HepG2 (cell line): Measurements from ENCODE around the gene CCDC69. TPM values are rescaled to one million over a fixed set of nuclear protein-coding genes. Genes with fewer than 3 reads are reported as not detected.

Experiments
- ATAC-seq: fragments of 200-7000 bp; cut with Tn5 transposase; 3 replicates; pipeline ENCODE4 v1.9.1; 2020; ENCODE audit warnings: mild to moderate bottlenecking, moderate library complexity
- BruUV-seq: library from RNA; stranded (reverse); fragments of 400-500 nt; replicated peaks from 2 replicates; lab custom pipeline; 2021; lab: Mats Ljungman, UMichigan
- CTCF ChIA-PET: fragments of 300-600 bp; formaldehyde crosslinking; extraction: SDS; loops from one replicate; lab custom pipeline; 2021; ENCODE audit warnings: low total read pairs, inconsistent platforms, low intra/inter-chr PET ratio; lab: Yijun Ruan, JAX
- POLR2A ChIA-PET: fragments of 350-600 bp; sonication (Branson Sonifier 250); formaldehyde crosslinking; loops from one replicate; lab custom pipeline; 2020; ENCODE audit warnings: antibody characterized with exemption, inconsistent platforms; lab: Yijun Ruan, JAX
- DNase-seq: peaks from one replicate; pipeline ENCODE4 v3.0.0-alpha.2; 2015; ENCODE audit warnings: low spot score
- FAIRE-seq: peaks from 3 replicates; lab custom pipeline; 2011; peaks lifted over from hg19 to GRCh38; lab: Jason Lieb, UNC
- H2AFZ ChIP-seq: one replicate; pipeline ENCODE4 v1.6.1; 2011; ENCODE audit warnings: low read length, inconsistent platforms
- H3K27ac ChIP-seq: fragments of 300-600 bp; 3 replicates; pipeline ENCODE4 v1.8.0; 2011; ENCODE audit warnings: mixed run types, mild to moderate bottlenecking, mixed read lengths, low read length, inconsistent platforms; ENCODE audit not compliant: insufficient read depth; ENCODE audit errors: extremely low read length
- H3K27me3 ChIP-seq, 2 experiments: fragments of 200-600 bp in 1 of 2; 2 replicates in 1 of 2; 3 replicates in 1 of 2; pipeline versions ENCODE4 v1.6.0 to v1.8.0; 2011; ENCODE audit warnings: low read length in 2 of 2, mild to moderate bottlenecking in 2 of 2, moderate library complexity in 2 of 2, inconsistent platforms in 1 of 2; ENCODE audit not compliant: insufficient read depth in 2 of 2, control insufficient read depth in 1 of 2
- H3K36me3 ChIP-seq, 2 experiments: fragments of 200-600 bp in 1 of 2; replicated peaks in 1 of 2; 2 replicates in 1 of 2; 3 replicates in 1 of 2; pipeline versions ENCODE4 v1.5.1 to v1.8.0; 2011; ENCODE audit warnings: low read length in 2 of 2, inconsistent platforms in 1 of 2; ENCODE audit not compliant: insufficient read depth in 2 of 2, control insufficient read depth in 1 of 2
- H3K4me1 ChIP-seq: 2 replicates; pipeline ENCODE4 v1.5.1; 2012; ENCODE audit warnings: low read length, inconsistent platforms; ENCODE audit not compliant: insufficient read depth
- H3K4me2 ChIP-seq: 2 replicates; pipeline ENCODE4 v1.6.0; 2011; ENCODE audit warnings: low read depth, low read length, inconsistent platforms
- H3K4me3 ChIP-seq, 3 experiments: fragments of 200-600 bp in 1 of 3; sonication (generic), shearing (Covaris generic) in 1 of 3; replicated peaks in 1 of 3; 2 replicates each; pipeline ENCODE4 v1.5.1; 2011 to 2016; ENCODE audit warnings: low read length in 3 of 3, inconsistent platforms in 2 of 3, low read depth in 2 of 3, mild to moderate bottlenecking in 2 of 3, control low read depth in 1 of 3, mixed read lengths in 1 of 3; ENCODE audit not compliant: insufficient read depth in 1 of 3
- H3K79me2 ChIP-seq: one replicate; pipeline ENCODE4 v1.6.1; 2011; ENCODE audit warnings: low read length, inconsistent platforms; ENCODE audit not compliant: insufficient read depth
- H3K9ac ChIP-seq: 2 replicates; pipeline ENCODE4 v1.6.0; 2011; ENCODE audit warnings: mild to moderate bottlenecking, low read depth, low read length, inconsistent platforms; ENCODE audit not compliant: insufficient read depth
- H3K9me3 ChIP-seq: 2 replicates; pipeline ENCODE4 v1.5.1; 2012; ENCODE audit warnings: mild to moderate bottlenecking, low read length
- H4K20me1 ChIP-seq: 2 replicates; pipeline ENCODE4 v1.6.0; 2011; ENCODE audit warnings: inconsistent platforms, mild to moderate bottlenecking, low read length, moderate library complexity; ENCODE audit not compliant: insufficient read depth
- AHDC1 ChIP-seq: sonication (generic); formaldehyde crosslinking; IDR thresholded peaks from 2 replicates; pipeline ENCODE4 v1.5.1; 2020; ENCODE audit warnings: mild to moderate bottlenecking, missing genetic modification reagents, borderline replicate concordance
- HMG20A ChIP-seq: IDR thresholded peaks from 2 replicates; pipeline ENCODE4 v1.6.1; 2016; ENCODE audit warnings: borderline replicate concordance
- STAG1 ChIP-seq: sonication (generic); formaldehyde crosslinking; IDR thresholded peaks from 2 replicates; pipeline ENCODE4 v1.4.0; 2020; ENCODE audit warnings: missing genetic modification reagents
- ZMAT3 ChIP-seq: sonication (generic); formaldehyde crosslinking; conservative IDR thresholded peaks from 2 replicates; pipeline ENCODE4 v1.7.0; 2021; ENCODE audit warnings: missing genetic modification reagents
- WGBS: methylation state at CpG from one replicate; pipeline ENCODE4 v1.1.6; 2017; ENCODE audit warnings: low lambda C conversion rate; 5-methylcytosine and 5-hydroxymethylcytosine counted together
- in situ Hi-C: cut with HindIII; loops from 2 replicates; pipeline ENCODE4 v1.10.0; 2017; ENCODE audit warnings: low pct_unique_long_range_greater_than_20kb; ENCODE audit not compliant: extremely low pct_ligation_motif_present
- intact Hi-C: fragments of 100-400 bp; cut with micrococcal nuclease; formaldehyde crosslinking; loops from one replicate; pipeline ENCODE4 v1.10.0; 2022; ENCODE audit not compliant: unreplicated experiment
- polyA plus RNA-seq, 8 experiments: library from polyadenylated mRNA; depleted of rRNA in 3 of 8; stranded (reverse) in 7 of 8; unstranded in 1 of 8; fragments of >200 nt; fragmentation: Illumina TruSeq in 4 of 8; extraction: Trizol in 4 of 8; gene quantifications; 2 replicates each; pipeline versions ENCODE4 v1.2.1 to v1.2.3, GENCODE V29; 2011 to 2016; ENCODE audit warnings: low read depth in 4 of 8, missing spikeins in 1 of 8, mixed read lengths in 1 of 8; ENCODE audit not compliant: insufficient read depth in 1 of 8
- total RNA-seq, 5 experiments: library from RNA; depleted of rRNA; stranded (reverse); fragments of >200 nt; fragmentation: Illumina TruSeq; extraction: Trizol; gene quantifications; 2 replicates each; pipeline ENCODE4 v1.2.3, GENCODE V29; 2016; ENCODE audit warnings: low read depth in 1 of 5

Gene CCDC69
- total and polyA plus RNA-seq, 2 of the 13 experiments (the other 11 are each of a cell fraction or from before 2014, with no cell fraction given), result 12.2 to 45.2 TPM

- no peak for ATAC-seq
- Histone ChIP-seq H3K4me3 (no peak overlapping the region), H3K36me3 (peaks cover 18 to 79% of the 10 kb centered on the region in 2 experiments; a peak in 4 of 5 replicates), H3K4me2 (no peak overlapping the region), H3K9me3 (no peaks in the 10 kb centered on the region), H2AFZ (no peak overlapping the region), H3K79me2 (peaks cover 11% of the 10 kb centered on the region), H3K27ac (no peak overlapping the region), H3K4me1 (no peaks in the 10 kb centered on the region), H3K9ac (no peak overlapping the region), H4K20me1 (no peaks in the 10 kb centered on the region; the same call in 1 of the 2 replicates), H3K27me3 (no peaks in the 10 kb centered on the region)
- in situ Hi-C loops (no loop called here), intact Hi-C loops (no loop called here)
- ChIA-PET CTCF (no interaction called here), POLR2A (no interaction called here)
- no TSS peak for BruUV-seq
- no peak for FAIRE-seq
- DNase-seq, result no peak
- 97% methylated on average over 5 of the region's 7 CpGs for WGBS
- TF ChIP-seq HMG20A (CRISPR knock-in tag) (no peak), AHDC1 (CRISPR knock-in tag) (no peak), ZMAT3 (no peak), STAG1 (no peak)
Measured at GRCh38 chr5:151140686-151141459, 83.0 kb downstream of the CCDC69 start.
